ENCODE results near the gene CACNA1C.

DNA sequence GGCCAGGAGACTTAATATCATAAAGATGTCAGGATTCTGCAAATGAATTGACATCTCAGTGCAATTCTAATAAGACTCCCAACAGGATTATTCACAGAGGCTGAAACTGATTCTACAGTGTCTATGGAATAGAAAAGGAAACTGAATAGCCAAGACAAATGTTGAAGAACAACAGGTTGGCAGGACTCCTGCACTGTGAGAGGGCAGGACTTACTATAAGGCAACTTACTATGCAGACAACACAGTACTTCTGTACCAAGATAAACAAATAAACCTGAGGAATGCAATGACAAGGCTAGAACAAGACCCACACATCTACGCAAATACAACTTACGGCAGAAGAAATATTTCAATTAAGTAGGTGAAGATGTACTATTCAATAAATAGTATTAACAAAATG is 609.7 kb downstream of the CACNA1C start:
- TF ChIP-seq, protein P1, sequence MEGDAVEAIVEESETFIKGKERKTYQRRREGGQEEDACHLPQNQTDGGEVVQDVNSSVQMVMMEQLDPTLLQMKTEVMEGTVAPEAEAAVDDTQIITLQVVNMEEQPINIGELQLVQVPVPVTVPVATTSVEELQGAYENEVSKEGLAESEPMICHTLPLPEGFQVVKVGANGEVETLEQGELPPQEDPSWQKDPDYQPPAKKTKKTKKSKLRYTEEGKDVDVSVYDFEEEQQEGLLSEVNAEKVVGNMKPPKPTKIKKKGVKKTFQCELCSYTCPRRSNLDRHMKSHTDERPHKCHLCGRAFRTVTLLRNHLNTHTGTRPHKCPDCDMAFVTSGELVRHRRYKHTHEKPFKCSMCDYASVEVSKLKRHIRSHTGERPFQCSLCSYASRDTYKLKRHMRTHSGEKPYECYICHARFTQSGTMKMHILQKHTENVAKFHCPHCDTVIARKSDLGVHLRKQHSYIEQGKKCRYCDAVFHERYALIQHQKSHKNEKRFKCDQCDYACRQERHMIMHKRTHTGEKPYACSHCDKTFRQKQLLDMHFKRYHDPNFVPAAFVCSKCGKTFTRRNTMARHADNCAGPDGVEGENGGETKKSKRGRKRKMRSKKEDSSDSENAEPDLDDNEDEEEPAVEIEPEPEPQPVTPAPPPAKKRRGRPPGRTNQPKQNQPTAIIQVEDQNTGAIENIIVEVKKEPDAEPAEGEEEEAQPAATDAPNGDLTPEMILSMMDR (IDR thresholded peaks at IDR 0.05): no peak
- no peak for TF ChIP-seq POLR2A (IDR thresholded peaks at IDR 0.05)
